HG03108 (cell line): Measurements from ENCODE around the gene POGLUT3.

Experiments
- ATAC-seq: cut with Tn5 transposase; IDR thresholded peaks from one replicate; pipeline ENCODE4 v1.9.1; 2021; ENCODE audit warnings: moderate library complexity; ENCODE audit not compliant: unreplicated experiment

The POGLUT3 gene

DNA sequence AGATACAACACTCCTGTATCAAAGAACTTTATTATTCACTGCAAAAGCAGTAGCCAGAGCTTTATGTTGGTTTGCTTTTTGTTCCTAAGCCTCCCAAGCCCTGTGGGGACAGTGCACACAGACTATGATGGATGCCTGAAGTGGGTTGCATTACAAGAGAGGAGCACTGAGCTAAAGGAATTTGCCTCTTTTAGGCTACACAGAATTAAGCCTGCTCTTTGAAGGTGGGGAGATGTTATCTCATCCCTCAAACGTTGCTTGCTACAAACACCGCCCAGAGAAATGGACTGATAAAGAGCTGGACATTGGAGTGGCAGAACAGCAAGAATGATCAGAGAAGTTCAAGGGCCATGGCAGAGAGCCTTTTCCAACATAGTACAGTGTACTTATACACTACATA lies 2.5 kb upstream of the POGLUT3 start:
- no peak for ATAC-seq

DNA sequence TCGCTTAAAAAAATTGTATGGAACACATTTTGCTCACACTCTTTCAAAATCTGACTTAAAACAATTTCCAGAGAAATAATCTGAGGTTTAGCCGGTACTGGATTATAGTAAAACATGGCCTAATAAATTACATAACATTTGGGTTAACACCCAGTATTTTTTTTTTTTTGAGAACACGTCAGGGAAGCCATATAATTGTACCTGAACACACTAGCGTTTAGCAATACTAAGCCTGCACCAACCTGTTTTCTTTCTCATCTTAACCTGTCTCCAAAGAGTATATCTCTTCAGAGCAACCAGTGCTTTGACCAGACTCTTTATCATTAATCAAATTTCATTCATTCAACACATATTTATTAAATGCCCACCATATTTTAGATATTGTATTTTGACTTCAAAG lies 2.0 kb upstream of the POGLUT3 start:
- ATAC-seq, result no peak

DNA sequence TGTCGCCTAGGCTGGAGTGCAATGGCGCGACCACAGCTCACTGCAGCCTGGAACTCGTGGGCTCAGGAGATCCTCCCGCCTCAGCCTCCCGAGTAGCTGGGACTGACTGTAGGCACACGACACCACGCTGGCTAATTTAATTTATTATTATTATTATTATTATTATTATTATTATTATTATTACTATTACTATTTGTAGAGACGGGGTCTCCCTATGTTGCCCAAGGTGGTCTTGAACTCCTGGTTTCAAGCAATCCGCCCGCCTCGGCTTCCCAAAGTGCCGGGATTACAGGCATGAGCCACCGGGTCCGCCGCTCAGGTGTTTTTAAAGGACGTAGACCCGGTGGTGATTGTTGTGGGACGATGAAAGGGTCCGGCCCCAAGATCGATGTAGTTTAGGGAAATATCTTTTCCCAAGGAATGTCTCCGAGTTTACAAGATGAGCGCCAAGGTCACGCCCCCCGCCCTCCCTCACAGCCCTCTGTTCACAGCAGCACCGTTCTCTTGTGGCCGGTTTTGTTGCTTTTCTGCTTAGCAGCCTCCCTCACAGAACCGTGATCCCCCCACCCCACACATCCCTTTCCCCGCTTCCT lies 728 bp upstream of the POGLUT3 start:
- ATAC-seq, result no peak

DNA sequence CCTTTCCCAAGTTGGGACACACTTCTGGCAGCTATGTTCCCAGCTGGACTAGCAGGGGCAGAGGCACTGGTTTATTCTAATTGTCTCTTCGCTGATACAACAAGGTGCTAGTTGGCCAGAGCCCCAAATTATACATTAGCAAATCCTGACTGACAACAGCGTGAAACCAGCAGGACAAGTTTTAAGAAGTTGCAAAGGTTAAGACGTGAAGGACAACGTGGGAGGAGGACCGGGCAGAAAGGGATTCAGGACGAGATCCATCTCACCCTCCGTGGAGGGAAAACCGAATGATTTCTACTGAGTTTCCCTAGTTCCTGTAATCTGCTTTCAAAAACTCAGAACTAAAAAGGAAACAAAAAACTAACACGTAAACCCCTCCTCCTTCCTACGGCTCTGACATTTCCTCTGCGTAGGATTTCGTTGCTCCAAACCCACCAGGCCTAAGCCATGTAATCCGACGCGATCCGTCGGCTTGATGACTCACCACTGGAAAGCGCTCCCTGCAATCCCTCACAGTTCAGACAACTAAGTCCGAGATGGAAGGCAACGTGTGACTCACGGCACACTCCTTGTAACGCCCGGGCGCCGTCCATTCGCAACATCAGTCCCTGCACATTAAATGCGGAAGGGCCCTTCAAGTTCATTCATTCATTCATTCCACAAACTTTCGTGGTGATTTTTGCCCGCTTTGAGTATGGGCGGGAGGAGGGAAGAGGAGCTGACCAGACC lies 703 bp downstream of the POGLUT3 start:
- ATAC-seq, result peak; percentile 48

DNA sequence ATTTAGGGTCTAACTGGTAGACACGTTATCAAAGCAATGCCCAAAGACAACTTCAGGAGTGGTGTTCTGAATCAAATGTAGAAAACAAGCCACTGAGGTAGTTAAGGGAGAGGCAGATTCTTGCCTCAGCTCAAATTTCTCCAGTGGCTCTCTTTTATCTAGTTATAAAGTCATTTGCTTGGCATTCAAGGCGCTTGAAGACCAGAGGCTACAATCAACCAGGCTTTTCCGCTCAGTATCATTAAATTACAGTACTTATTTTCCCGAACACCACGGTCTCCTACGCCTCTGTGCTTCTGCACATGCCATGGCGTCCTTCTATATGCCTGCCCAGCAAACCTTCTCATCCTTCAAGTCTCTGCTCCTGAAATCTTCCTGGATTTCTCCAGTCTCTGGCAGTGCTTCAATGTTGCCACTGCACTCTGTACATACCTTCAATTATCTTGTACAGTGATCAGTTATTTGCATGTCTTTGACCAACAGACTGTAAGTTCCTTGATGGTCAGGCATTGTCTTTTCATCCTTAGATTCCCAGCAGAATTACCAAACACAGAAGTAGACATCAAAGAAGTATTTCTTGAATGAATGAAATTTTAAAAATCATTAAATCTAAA lies 1.4 kb downstream of the POGLUT3 start:
- no peak for ATAC-seq

DNA sequence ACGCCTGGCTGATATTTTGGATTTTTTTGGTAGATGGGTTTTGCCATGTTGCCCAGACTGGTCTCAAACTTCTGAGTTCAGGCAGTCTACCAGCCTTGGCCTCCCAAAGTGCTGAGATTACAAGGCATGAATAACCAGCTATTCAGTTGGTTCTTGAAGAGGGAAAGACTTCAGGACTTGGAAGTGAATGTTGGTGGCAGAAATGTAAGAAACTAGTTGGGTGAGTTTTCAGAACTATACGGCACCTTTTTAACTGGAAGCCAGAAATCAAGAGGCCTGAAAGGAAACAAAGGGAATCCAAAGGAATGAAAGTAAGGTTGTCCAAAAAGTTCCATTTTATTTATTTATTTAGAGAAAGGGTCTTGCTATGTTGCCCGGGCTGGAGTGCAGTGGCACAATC lies 2.9 kb downstream of the POGLUT3 start:
- ATAC-seq, result no peak

DNA sequence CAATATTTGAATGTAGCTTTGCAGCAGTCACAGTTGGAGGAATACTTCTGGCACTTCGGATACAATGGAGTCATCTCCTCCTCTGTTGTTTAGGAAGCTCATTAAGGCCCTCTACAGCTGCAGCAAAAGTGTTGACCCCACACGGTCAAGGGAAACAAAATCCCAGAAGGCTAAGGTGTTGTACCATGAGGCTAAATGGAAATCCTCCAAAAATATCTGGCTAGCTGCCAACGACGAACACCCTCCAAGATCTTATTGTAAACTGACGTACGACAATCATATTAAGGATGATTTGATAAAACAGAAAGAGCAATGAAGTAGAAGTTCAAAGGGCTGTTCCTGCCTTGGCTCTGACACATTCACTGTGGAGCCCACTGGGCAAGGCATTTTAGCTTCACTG lies 4.0 kb downstream of the POGLUT3 start:
- no peak for ATAC-seq

DNA sequence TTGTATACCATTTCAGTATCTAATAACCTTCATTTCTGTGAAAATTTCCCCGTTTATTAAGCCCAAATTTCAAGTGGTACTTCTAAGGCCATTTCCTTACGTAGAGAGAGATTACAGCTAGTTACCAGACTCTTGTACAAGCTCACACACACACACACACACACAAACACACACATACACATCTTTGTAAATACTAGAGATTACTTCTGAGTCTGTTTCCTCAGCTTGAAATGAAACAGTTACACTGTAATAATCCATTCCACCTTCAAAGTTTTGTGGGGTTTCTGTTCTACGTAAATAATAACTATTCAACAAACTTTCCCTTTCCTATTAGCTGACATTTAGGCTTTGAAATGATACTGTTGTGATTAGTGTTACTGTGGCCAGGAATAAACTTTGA lies 6.2 kb downstream of the POGLUT3 start:
- no peak for ATAC-seq

DNA sequence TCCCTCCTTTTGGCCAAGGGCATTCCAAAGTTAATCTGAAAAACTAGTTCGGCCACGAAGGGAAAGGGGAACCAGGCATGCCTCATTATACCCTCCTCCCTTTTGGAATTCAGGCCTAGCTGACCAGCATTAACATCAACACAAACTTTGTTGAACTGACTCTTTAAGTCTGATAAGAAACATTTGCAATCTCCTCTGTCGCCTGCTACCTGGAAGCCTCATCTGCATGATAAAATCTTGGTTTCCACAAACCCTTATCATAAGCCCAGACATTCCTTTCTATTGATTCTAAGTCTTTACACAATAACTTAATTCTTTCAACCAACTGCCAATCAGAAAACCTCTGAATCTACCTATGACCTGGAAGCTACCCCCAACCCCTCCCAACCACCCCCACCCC lies 11.4 kb downstream of the POGLUT3 start:
- ATAC-seq, result no peak

DNA sequence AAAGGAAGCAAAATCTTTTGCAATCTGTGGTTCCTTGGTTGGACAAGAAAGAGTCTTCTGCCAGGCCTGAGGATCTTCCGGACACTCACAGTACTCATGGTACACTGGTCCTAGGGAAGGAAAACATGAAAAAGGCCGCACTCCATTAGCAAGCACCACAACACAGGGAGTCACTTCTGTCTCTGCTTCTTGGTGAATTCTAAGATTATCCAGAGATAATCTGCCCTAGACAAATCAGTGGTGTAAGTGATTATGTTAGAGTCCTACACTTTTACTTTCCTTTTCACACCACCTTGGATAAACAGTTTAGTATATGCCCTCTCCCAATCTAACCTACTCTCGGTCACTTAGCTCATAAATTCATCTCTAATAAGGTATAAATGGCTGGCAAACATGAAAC lies 11.9 kb downstream of the POGLUT3 start:
- no peak for ATAC-seq

DNA sequence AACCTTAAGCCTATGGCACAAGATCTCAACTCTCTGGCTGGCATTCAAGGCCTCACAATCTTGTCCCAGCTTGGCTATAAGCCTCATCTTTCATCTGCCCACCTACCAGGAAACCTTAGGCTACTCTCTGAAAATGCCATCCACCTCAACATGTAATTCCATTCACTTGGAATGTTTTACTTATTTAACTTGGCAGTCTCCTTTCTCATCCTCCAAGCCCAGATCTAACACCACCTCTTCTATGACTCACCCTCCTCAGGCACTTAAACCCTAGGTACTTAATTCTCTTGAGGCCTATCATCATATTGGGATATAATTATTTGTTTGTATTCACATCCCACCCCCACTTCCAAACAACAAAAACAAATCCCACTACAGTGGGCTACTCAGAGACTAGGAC lies 15.0 kb downstream of the POGLUT3 start:
- ATAC-seq, result no peak

DNA sequence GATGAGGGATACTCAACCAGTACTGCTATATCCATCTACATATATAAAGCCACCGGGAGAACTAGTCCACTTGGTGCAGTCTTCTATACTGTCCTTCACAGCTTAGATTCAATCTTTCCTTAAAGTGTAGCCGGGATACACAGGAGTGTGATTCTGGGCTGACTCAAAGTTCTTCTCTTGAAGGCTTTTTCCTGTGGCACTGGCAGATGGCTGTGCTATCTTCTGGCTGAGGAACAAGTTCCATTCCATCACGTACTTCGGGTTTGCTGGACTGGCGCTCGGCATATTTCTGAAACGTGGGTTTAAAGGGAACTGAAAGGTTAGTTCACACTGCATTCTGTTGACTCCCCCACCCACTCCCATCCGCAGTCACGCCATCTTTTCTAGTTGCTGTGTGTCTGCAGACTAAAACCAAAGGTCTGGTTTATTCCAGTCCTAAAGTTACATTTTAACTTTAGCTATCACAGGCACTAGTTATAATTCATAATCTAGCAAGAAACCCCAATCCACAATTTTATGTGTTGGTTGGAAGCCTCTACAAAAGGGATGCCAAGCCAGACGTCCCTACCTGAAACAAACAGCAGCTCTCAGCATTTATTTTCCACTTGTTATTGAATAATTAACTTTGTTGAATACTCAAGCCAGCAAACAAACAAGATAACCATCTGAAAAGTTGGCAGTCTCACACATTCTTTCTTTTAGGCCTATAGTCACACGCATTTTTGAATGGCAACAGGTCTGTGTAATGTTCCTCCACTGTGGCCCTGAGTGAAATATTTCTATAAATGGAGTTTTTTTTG lies 23.3 kb downstream of the POGLUT3 start:
- ATAC-seq, result no peak

DNA sequence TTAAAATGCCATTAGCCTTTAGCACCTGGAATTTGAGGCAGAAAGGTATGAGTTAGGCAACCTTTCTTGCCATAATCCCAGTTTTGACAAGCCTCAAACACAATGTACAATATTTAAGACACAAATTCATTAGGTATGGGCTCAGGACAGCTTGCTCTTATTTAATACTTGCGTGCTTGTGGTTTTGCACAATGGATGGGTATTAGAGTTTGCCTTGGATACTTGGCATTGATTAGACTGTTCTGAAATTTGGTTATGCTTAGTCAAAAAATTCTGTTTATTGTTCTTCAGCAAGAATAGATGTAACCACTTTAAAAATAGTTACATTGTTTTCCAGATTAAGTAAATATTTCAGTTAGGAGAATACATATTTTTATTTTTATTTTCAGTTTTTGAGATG lies 25.5 kb downstream of the POGLUT3 start:
- no peak for ATAC-seq

DNA sequence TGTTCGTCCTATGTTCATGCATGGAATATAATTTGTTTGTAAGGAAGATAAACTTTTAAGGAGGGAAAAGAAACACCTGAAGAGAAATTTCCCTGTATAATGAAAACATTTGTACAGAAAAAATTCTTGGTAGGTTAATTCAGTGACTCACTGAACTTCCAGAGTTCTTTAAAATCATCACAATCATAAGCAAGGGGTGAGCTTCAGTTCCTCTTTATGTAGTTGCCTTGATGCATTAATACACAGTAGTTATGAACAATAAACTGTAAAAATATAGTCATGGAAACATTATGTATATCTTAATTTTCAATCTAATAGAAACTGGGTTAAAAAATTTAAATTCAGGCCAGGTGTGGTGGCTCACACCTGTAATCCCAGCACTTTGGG lies 29.7 kb downstream of the POGLUT3 start:
- no peak for ATAC-seq

DNA sequence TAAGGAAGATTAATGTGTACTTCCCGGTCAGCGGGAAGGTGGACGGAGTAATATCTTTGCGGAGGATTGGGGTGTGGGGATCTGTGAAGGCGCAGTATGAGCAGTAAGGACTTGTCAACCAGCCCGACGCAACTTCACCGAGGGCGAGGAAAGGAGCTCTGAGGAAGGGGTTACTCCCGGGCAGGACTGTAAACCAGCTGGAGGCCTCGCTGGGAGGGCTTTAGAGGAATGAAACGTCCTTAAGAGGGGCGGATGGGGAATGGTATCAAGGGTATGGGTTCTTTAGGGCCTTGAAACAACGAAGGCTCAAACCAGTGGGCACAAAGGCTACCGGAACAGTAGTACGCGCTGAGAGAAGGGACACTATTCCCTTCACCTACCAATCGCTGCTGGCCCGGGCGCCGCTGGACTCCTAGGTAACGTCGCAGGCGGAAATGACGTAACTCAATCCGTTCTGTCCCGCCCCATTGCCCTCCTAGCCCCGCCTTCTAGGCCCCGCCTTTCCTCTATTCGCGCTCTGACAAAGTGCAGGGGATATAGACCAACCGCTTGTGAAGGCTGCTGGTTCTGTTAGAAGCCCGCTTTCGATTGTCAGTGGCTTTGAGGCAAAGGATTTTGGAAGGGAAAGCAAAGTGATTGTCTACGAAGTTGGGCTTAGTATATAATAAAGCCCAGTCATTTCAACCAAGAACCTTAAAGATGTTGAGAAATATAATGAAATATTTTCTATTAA lies 30.9 kb downstream of the POGLUT3 start, which contains the start of gene C11orf65:
TSS of gene C11orf65 (minus strand) at position 439 of the 733 bp plus-strand sequence. CDS start 5,970 bp downstream, outside the sequence.
- peak; percentile 99 for ATAC-seq

DNA sequence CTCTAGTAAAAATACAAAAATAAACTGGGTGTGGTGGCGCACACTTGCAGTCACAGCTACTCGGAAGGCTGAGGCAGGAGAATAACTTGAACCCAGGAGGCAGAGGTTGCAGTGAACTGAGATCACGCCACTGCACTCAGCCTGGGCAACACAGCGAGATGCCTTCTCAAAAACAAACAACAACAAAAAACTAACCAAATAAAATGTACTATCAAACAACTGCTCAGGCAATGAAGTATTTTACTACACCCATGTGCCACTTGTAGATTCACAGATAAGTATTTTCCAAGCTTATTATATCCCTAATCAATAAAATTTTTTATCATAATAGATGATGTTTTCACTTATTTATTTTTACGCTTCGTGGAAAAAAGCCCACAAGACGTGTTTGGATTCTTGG lies 31.8 kb downstream of the POGLUT3 start:
- ATAC-seq, result no peak

DNA sequence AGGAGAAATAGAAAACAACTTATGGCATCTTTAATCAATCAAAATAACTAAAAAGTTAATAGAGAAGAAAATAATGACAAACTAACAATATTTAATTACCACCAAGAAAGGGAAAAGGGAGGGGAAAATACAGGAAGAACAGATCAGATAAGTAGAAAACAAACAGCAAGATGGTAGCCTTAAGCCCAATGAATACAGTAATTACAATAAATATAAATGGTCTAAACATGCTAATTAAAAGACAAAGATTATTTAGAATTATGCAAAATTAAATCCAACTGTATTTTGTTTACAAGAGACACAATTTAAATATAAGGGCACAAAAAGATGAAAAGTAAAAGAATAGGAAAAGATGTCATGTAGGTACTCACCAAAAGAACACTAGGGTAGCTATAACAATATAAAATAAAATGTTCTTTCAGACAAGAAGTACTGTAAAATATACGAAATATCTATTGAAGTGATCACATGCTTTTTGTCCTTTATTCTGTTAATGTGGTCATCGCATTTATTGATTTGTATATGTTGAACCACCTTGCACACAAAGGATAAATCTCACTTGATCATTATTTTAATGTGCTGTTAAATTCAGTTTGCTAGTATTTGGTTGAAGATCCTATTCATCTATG lies 44.9 kb downstream of the POGLUT3 start:
- ATAC-seq, result no peak
